GM12878 (cell line): ENCODE results near the gene DAZAP1. TPM values are rescaled to one million over a fixed set of nuclear protein-coding genes. Genes with fewer than 3 reads are reported as not detected.

ENCODE experiments used
- ESRRA ChIP-seq: IDR thresholded peaks from 2 replicates; pipeline ENCODE4 v1.6.1; 2012; ENCODE audit warnings: mild to moderate bottlenecking, low read length, improper control_type of control experiment
- ETV6 ChIP-seq, 2 experiments: fragments of 450-650 bp in 1 of 2; IDR thresholded peaks in 1 of 2; conservative IDR thresholded peaks in 1 of 2; 2 replicates each; pipeline ENCODE4 v1.6.1; 2014; ENCODE audit warnings: antibody characterized with exemption in 1 of 2, borderline replicate concordance in 1 of 2, low read depth in 1 of 2, mild to moderate bottlenecking in 1 of 2, moderate library complexity in 1 of 2
- MYB ChIP-seq: fragments of 150-350 bp; IDR thresholded peaks from 2 replicates; pipeline ENCODE4 v1.6.1; 2014; ENCODE audit warnings: mild to moderate bottlenecking, low read depth, low read length, borderline replicate concordance
- NFYA ChIP-seq: IDR thresholded peaks from 2 replicates; pipeline ENCODE4 v1.6.1; 2011; ENCODE audit warnings: low read depth, mild to moderate bottlenecking, low read length, improper control_type of control experiment, borderline replicate concordance
- PAX5 ChIP-seq: IDR thresholded peaks from 2 replicates; pipeline ENCODE4 v1.6.1; 2011; ENCODE audit warnings: low read depth, low read length, borderline replicate concordance
- POLR2AphosphoS2 ChIP-seq: IDR thresholded peaks from 2 replicates; pipeline ENCODE4 v1.6.1; 2011; ENCODE audit warnings: low read depth, mild to moderate bottlenecking, low read length, improper control_type of control experiment, moderate library complexity
- RCOR1 ChIP-seq: conservative IDR thresholded peaks from 2 replicates; pipeline ENCODE4 v1.6.1; 2012; ENCODE audit warnings: low read depth, low read length, improper control_type of control experiment
- SREBF1 ChIP-seq: IDR thresholded peaks from 2 replicates; pipeline ENCODE4 v1.6.1; 2012; ENCODE audit warnings: mild to moderate bottlenecking, low read length
- ZBED1 ChIP-seq: IDR thresholded peaks from 2 replicates; pipeline ENCODE4 v1.6.1; 2016; ENCODE audit warnings: borderline replicate concordance
- polyA plus RNA-seq, 11 experiments: library from polyadenylated mRNA; depleted of rRNA in 4 of 11; unstranded in 6 of 11; stranded (reverse) in 5 of 11; fragments of >200 nt; fragmentation: Nextera tagmentation in 4 of 11; fragmentation: Illumina TruSeq in 1 of 11; extraction: Ambion mirVana in 4 of 11; extraction: Trizol in 1 of 11; gene quantifications; 1 replicate in 1 of 11; 2 replicates in 10 of 11; pipeline versions ENCODE4 v1.2.1 to v1.2.3, GENCODE V29; 2011 to 2016; ENCODE audit warnings: inconsistent platforms in 2 of 11, missing spikeins in 2 of 11, low read depth in 1 of 11
- total RNA-seq, 4 experiments: library from RNA; depleted of rRNA in 3 of 4; stranded (reverse); fragments of >200 nt in 3 of 4; fragmentation: Illumina TruSeq in 1 of 4; extraction: Trizol in 1 of 4; gene quantifications; 2 replicates each; pipeline versions ENCODE4 v1.2.1 to v1.2.3, GENCODE V29; 2013 to 2021
- TF ChIP-seq, protein P1 (sequence below): fragments of 450-650 bp; IDR thresholded peaks from 2 replicates; pipeline ENCODE4 v1.6.1; 2016; ENCODE audit warnings: mild to moderate bottlenecking
- TF ChIP-seq, protein P2 (sequence below): fragments of 450-650 bp; IDR thresholded peaks from 2 replicates; pipeline ENCODE4 v1.6.1; 2017; ENCODE audit warnings: mild to moderate bottlenecking, moderate library complexity
- TF ChIP-seq, protein P3 (sequence below): IDR thresholded peaks from 2 replicates; pipeline ENCODE4 v1.6.1; 2012; ENCODE audit warnings: low read depth, low read length, improper control_type of control experiment
- TF ChIP-seq, protein P4 (sequence below): IDR thresholded peaks from 2 replicates; pipeline ENCODE4 v1.6.1; 2011; ENCODE audit warnings: borderline replicate concordance, low read depth, mild to moderate bottlenecking, moderate library complexity, low read length; ENCODE audit not compliant: insufficient read depth, poor library complexity, severe bottlenecking
- TF ChIP-seq, protein P5 (sequence below): fragments of 150-350 bp; IDR thresholded peaks from 2 replicates; pipeline ENCODE4 v1.6.1; 2016; ENCODE audit warnings: low read depth, low read length
- TF ChIP-seq, protein P6 (sequence below): fragments of 450-650 bp; IDR thresholded peaks from 2 replicates; pipeline ENCODE4 v1.6.1; 2017; ENCODE audit warnings: borderline replicate concordance

DAZAP1 gene
- total and polyA plus RNA-seq, 10 of the 15 experiments (the other 5 are each of a cell fraction or from before 2014, with no cell fraction given): 9.9 to 240 (median 92.3) TPM

DNA sequence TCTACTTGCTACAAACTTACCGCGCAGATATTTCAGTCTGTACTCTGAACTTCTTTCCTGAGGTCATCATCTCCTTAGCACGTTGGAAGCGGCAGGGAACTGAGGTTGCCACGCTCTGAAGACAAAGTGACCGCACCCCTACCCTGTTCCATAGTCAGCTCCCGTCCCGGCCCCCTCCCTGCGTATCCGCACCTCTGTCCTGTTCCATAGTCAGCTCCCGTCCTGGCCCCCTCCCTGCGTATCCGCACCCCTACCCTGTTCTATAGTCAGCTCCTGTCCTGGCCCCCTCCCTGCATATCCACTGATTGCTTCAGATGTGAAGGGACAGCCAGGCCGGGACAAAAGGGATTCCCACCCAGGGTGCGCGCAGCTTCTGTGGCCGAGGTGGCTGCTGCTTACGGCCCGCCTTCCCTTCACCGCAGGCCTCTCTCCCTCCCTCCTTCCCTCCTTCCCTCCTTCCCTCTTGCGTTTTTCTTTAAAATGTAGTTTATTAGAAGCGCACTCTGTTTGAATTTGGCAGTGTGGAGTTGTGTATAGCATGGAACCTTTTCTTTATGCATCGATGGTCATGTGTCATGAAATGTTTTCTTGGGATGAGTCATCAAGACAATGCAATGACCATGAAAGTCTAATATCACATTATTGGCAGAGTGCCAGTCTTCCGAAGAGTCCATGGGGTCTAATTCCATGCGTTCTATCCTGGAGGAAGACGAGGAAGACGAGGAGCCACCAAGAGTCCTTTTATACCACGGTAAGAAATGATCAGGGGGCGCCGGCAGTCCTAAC, 45.6 kb upstream of the DAZAP1 start (continued):
- TF ChIP-seq, protein P1, sequence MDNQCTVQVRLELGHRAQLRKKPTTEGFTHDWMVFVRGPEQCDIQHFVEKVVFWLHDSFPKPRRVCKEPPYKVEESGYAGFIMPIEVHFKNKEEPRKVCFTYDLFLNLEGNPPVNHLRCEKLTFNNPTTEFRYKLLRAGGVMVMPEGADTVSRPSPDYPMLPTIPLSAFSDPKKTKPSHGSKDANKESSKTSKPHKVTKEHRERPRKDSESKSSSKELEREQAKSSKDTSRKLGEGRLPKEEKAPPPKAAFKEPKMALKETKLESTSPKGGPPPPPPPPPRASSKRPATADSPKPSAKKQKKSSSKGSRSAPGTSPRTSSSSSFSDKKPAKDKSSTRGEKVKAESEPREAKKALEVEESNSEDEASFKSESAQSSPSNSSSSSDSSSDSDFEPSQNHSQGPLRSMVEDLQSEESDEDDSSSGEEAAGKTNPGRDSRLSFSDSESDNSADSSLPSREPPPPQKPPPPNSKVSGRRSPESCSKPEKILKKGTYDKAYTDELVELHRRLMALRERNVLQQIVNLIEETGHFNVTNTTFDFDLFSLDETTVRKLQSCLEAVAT: no peak
- TF ChIP-seq PAX5 (peak; percentile 51; the same call in 1 of the 2 replicates), MYB (no peak), ESRRA (no peak), SREBF1 (no peak), RCOR1 (no peak), POLR2AphosphoS2 (no peak), NFYA (no peak), ZBED1 (no peak), ETV6 (conservative IDR thresholded peaks at IDR 0.05 in 1 of 2, IDR thresholded peaks at IDR 0.05 in 1 of 2; ENCODE audit: borderline replicate concordance in 1 of 2, low read depth in 1 of 2) (no peak)
- TF ChIP-seq, protein P2, sequence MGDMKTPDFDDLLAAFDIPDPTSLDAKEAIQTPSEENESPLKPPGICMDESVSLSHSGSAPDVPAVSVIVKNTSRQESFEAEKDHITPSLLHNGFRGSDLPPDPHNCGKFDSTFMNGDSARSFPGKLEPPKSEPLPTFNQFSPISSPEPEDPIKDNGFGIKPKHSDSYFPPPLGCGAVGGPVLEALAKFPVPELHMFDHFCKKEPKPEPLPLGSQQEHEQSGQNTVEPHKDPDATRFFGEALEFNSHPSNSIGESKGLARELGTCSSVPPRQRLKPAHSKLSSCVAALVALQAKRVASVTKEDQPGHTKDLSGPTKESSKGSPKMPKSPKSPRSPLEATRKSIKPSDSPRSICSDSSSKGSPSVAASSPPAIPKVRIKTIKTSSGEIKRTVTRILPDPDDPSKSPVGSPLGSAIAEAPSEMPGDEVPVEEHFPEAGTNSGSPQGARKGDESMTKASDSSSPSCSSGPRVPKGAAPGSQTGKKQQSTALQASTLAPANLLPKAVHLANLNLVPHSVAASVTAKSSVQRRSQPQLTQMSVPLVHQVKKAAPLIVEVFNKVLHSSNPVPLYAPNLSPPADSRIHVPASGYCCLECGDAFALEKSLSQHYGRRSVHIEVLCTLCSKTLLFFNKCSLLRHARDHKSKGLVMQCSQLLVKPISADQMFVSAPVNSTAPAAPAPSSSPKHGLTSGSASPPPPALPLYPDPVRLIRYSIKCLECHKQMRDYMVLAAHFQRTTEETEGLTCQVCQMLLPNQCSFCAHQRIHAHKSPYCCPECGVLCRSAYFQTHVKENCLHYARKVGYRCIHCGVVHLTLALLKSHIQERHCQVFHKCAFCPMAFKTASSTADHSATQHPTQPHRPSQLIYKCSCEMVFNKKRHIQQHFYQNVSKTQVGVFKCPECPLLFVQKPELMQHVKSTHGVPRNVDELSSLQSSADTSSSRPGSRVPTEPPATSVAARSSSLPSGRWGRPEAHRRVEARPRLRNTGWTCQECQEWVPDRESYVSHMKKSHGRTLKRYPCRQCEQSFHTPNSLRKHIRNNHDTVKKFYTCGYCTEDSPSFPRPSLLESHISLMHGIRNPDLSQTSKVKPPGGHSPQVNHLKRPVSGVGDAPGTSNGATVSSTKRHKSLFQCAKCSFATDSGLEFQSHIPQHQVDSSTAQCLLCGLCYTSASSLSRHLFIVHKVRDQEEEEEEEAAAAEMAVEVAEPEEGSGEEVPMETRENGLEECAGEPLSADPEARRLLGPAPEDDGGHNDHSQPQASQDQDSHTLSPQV: no peak
- TF ChIP-seq, protein P3, sequence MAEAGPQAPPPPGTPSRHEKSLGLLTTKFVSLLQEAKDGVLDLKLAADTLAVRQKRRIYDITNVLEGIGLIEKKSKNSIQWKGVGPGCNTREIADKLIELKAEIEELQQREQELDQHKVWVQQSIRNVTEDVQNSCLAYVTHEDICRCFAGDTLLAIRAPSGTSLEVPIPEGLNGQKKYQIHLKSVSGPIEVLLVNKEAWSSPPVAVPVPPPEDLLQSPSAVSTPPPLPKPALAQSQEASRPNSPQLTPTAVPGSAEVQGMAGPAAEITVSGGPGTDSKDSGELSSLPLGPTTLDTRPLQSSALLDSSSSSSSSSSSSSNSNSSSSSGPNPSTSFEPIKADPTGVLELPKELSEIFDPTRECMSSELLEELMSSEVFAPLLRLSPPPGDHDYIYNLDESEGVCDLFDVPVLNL: no peak
- TF ChIP-seq, protein P4, sequence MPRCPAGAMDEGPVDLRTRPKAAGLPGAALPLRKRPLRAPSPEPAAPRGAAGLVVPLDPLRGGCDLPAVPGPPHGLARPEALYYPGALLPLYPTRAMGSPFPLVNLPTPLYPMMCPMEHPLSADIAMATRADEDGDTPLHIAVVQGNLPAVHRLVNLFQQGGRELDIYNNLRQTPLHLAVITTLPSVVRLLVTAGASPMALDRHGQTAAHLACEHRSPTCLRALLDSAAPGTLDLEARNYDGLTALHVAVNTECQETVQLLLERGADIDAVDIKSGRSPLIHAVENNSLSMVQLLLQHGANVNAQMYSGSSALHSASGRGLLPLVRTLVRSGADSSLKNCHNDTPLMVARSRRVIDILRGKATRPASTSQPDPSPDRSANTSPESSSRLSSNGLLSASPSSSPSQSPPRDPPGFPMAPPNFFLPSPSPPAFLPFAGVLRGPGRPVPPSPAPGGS: no peak
- TF ChIP-seq, protein P5, sequence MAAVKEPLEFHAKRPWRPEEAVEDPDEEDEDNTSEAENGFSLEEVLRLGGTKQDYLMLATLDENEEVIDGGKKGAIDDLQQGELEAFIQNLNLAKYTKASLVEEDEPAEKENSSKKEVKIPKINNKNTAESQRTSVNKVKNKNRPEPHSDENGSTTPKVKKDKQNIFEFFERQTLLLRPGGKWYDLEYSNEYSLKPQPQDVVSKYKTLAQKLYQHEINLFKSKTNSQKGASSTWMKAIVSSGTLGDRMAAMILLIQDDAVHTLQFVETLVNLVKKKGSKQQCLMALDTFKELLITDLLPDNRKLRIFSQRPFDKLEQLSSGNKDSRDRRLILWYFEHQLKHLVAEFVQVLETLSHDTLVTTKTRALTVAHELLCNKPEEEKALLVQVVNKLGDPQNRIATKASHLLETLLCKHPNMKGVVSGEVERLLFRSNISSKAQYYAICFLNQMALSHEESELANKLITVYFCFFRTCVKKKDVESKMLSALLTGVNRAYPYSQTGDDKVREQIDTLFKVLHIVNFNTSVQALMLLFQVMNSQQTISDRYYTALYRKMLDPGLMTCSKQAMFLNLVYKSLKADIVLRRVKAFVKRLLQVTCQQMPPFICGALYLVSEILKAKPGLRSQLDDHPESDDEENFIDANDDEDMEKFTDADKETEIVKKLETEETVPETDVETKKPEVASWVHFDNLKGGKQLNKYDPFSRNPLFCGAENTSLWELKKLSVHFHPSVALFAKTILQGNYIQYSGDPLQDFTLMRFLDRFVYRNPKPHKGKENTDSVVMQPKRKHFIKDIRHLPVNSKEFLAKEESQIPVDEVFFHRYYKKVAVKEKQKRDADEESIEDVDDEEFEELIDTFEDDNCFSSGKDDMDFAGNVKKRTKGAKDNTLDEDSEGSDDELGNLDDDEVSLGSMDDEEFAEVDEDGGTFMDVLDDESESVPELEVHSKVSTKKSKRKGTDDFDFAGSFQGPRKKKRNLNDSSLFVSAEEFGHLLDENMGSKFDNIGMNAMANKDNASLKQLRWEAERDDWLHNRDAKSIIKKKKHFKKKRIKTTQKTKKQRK: no peak
- TF ChIP-seq, protein P6, sequence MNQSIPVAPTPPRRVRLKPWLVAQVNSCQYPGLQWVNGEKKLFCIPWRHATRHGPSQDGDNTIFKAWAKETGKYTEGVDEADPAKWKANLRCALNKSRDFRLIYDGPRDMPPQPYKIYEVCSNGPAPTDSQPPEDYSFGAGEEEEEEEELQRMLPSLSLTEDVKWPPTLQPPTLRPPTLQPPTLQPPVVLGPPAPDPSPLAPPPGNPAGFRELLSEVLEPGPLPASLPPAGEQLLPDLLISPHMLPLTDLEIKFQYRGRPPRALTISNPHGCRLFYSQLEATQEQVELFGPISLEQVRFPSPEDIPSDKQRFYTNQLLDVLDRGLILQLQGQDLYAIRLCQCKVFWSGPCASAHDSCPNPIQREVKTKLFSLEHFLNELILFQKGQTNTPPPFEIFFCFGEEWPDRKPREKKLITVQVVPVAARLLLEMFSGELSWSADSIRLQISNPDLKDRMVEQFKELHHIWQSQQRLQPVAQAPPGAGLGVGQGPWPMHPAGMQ: no peak
